GM23338 (cell line): ENCODE data around the gene BTBD9. TPM values are rescaled to one million over a fixed set of nuclear protein-coding genes. Genes with fewer than 3 reads are reported as not detected.

ENCODE experiments used
- ATAC-seq: fragments of 200-7000 bp; cut with Tn5 transposase; 3 replicates; pipeline ENCODE4 v1.9.1; 2020
- DNase-seq: peaks from one replicate; pipeline ENCODE4 v3.0.0-alpha.2; 2015; ENCODE audit warnings: low spot score
- H2AFZ ChIP-seq: fragments of 200-600 bp; sonication (generic); 2 replicates; pipeline ENCODE4 v1.8.0; 2016; ENCODE audit warnings: antibody characterized with exemption, mild to moderate bottlenecking, moderate library complexity
- H3F3A ChIP-seq: fragments of 200-600 bp; sonication (generic); replicated peaks from 2 replicates; pipeline ENCODE4 v1.8.0; 2017; ENCODE audit warnings: antibody characterized with exemption, mixed run types, low read depth
- H3K27ac ChIP-seq: fragments of 200-600 bp; sonication (generic); 2 replicates; pipeline ENCODE4 v1.6.1; 2016; ENCODE audit warnings: low read depth
- H3K27me3 ChIP-seq: fragments of 200-600 bp; sonication (generic); 2 replicates; pipeline ENCODE4 v1.8.0; 2016; ENCODE audit warnings: mild to moderate bottlenecking, mixed run types, moderate library complexity; ENCODE audit not compliant: insufficient read depth
- H3K36me3 ChIP-seq: fragments of 200-600 bp; sonication (generic); 2 replicates; pipeline ENCODE4 v1.8.0; 2016; ENCODE audit warnings: mild to moderate bottlenecking; ENCODE audit not compliant: insufficient read depth
- H3K4me1 ChIP-seq: fragments of 200-600 bp; sonication (generic); 2 replicates; pipeline ENCODE4 v1.8.0; 2016; ENCODE audit warnings: mild to moderate bottlenecking, moderate library complexity; ENCODE audit not compliant: insufficient read depth
- H3K4me2 ChIP-seq: fragments of 200-600 bp; sonication (generic); 2 replicates; pipeline ENCODE4 v1.7.1; 2017; ENCODE audit warnings: mixed run types
- H3K4me3 ChIP-seq: fragments of 200-600 bp; sonication (generic); 2 replicates; pipeline ENCODE4 v1.6.1; 2016; ENCODE audit warnings: mixed run types
- H3K79me2 ChIP-seq: fragments of 200-600 bp; sonication (generic); replicated peaks from 2 replicates; pipeline ENCODE4 v1.8.0; 2017; ENCODE audit warnings: mild to moderate bottlenecking; ENCODE audit not compliant: insufficient read depth
- H3K9me2 ChIP-seq: fragments of 200-600 bp; sonication (generic); 2 replicates; pipeline ENCODE4 v1.8.0; 2017; ENCODE audit not compliant: insufficient read depth
- H4K20me1 ChIP-seq: fragments of 200-600 bp; sonication (generic); replicated peaks from 2 replicates; pipeline ENCODE4 v1.8.0; 2017; ENCODE audit warnings: mild to moderate bottlenecking; ENCODE audit not compliant: insufficient read depth
- H3K27ac Mint-ChIP-seq: 2 replicates; pipeline ENCODE4 v1.8.0; 2020; ENCODE audit warnings: inconsistent platforms, mild to moderate bottlenecking, moderate library complexity, mixed read lengths
- H3K27me3 Mint-ChIP-seq: 3 replicates; pipeline ENCODE4 v1.8.0; 2022; ENCODE audit warnings: low read depth, mild to moderate bottlenecking, moderate library complexity, mixed read lengths, inconsistent platforms; ENCODE audit not compliant: insufficient read depth, poor library complexity
- H3K36me3 Mint-ChIP-seq: 3 replicates; pipeline ENCODE4 v1.8.0; 2021; ENCODE audit warnings: low read depth, mild to moderate bottlenecking, inconsistent platforms, moderate library complexity, mixed read lengths
- H3K4me1 Mint-ChIP-seq: 3 replicates; pipeline ENCODE4 v1.8.0; 2020; ENCODE audit warnings: mild to moderate bottlenecking, inconsistent platforms, mixed read lengths
- H3K4me3 Mint-ChIP-seq: 3 replicates; pipeline ENCODE4 v1.8.0; 2021; ENCODE audit warnings: moderate library complexity, mild to moderate bottlenecking, inconsistent platforms, mixed read lengths
- H3K9me3 Mint-ChIP-seq: 3 replicates; pipeline ENCODE4 v1.8.0; 2020; ENCODE audit warnings: moderate library complexity, mild to moderate bottlenecking, inconsistent platforms, mixed read lengths
- CREB1 ChIP-seq: fragments of 250-450 bp; sonication (Bioruptor Pico); IDR thresholded peaks from 2 replicates; pipeline ENCODE4 v1.5.0; 2020; ENCODE audit warnings: low read depth, mild to moderate bottlenecking, moderate library complexity
- EZH2 ChIP-seq: fragments of 200-600 bp; sonication (generic); IDR thresholded peaks from one replicate; pipeline ENCODE4 v1.8.0; 2017; ENCODE audit warnings: antibody characterized with exemption, mild to moderate bottlenecking, low read depth; ENCODE audit not compliant: unreplicated experiment
- EZH2phosphoT487 ChIP-seq: fragments of 200-600 bp; sonication (generic); IDR thresholded peaks from one replicate; pipeline ENCODE4 v1.8.1; 2018; ENCODE audit warnings: antibody characterized with exemption; ENCODE audit not compliant: unreplicated experiment
- JUNB ChIP-seq: IDR thresholded peaks from one replicate; pipeline ENCODE4 v1.6.1; 2016; ENCODE audit warnings: antibody characterized with exemption; ENCODE audit not compliant: unreplicated experiment
- NANOG ChIP-seq: IDR thresholded peaks from 2 replicates; pipeline ENCODE4 v1.6.1; 2016; ENCODE audit warnings: antibody characterized with exemption, borderline replicate concordance
- POLR2AphosphoS5 ChIP-seq: IDR thresholded peaks from 2 replicates; pipeline ENCODE4 v1.6.1; 2016; ENCODE audit warnings: antibody characterized with exemption, low read depth
- STAT1 ChIP-seq: IDR thresholded peaks from one replicate; pipeline ENCODE4 v1.6.1; 2016; ENCODE audit warnings: antibody characterized with exemption; ENCODE audit not compliant: unreplicated experiment
- ZNF114 ChIP-seq: fragments of 250-450 bp; sonication (Bioruptor Pico); IDR thresholded peaks from 2 replicates; pipeline ENCODE4 v1.5.0; 2020; ENCODE audit warnings: mild to moderate bottlenecking, moderate library complexity
- ZNF331 ChIP-seq: fragments of 250-450 bp; sonication (Bioruptor Pico); IDR thresholded peaks from 2 replicates; pipeline ENCODE4 v1.5.0; 2020; ENCODE audit warnings: low read depth, mild to moderate bottlenecking, moderate library complexity
- ZNF462 ChIP-seq: fragments of 250-450 bp; sonication (Bioruptor Pico); IDR thresholded peaks from 2 replicates; pipeline ENCODE4 v1.5.0; 2020; ENCODE audit warnings: mild to moderate bottlenecking, moderate library complexity
- polyA plus RNA-seq: library from polyadenylated mRNA; unstranded; fragments of >200 nt; fragmentation: Nextera tagmentation; extraction: Ambion mirVana; gene quantifications from 2 replicates; pipeline ENCODE4 v1.2.1, GENCODE V29; 2016
- total RNA-seq: library from RNA; depleted of rRNA; stranded (reverse); fragments of >200 nt; shearing (Covaris generic); gene quantifications from 2 replicates; pipeline ENCODE4 v1.2.3, GENCODE V29; 2014
- TF ChIP-seq, protein P1 (sequence below): IDR thresholded peaks from one replicate; pipeline ENCODE4 v1.6.1; 2018; ENCODE audit warnings: antibody characterized with exemption; ENCODE audit not compliant: unreplicated experiment
- TF ChIP-seq, protein P2 (sequence below), 2 experiments: fragments of 200-600 bp in 1 of 2; sonication (generic) in 1 of 2; conservative IDR thresholded peaks; 2 replicates each; pipeline versions ENCODE4 v1.5.1 to v1.6.1; 2016 to 2017; ENCODE audit warnings: antibody characterized with exemption in 2 of 2, low read depth in 2 of 2, mild to moderate bottlenecking in 2 of 2, moderate library complexity in 1 of 2
- TF ChIP-seq, protein P3 (sequence below): IDR thresholded peaks from 2 replicates; pipeline ENCODE4 v1.6.1; 2016; ENCODE audit warnings: antibody characterized with exemption

Gene BTBD9
- total and polyA plus RNA-seq, 2 experiments from 2014 or later, result 4.2 to 5.3 TPM

DNA sequence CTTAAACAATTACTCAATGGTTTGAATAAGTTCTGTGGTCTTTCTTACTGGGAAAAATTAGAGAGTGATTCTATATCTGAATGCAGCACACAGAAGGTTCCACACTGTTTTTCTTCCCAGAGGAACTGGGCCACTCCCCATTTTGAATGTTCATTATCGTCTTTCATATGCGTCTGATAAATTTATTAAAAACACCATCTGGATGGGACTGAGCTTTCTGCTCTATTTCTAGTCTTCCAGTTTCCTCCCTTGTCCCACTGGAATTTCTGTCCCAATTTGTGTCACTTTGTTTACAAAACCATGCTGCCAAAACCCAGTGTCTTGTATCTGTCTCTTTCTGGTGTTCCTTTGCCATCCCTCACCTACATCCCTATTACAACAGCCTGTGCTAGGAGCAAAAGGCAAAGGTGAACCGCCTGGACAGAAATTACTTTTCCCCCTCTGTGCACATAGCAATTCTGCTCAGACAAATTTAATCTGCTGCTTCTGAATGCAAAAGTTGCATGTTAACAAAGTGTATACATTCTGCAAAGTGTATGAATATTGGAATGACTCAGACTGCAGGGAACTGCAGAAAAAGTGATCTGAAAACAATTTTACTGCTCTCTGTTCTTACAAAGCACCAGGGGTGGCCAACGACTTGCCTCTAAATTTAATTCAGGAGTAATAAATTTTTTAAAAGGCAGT is 333.6 kb downstream of the BTBD9 start:
- no peak overlapping the region for H3K4me3 ChIP-seq
- no peak for ATAC-seq
- no peak overlapping the region for H3K27ac Mint-ChIP-seq
- H3K4me3 Mint-ChIP-seq, result no peak overlapping the region
- 0 out of 2 replicates have a peak, but pooled peaks cover 2% of the 10 kb centered on the region for H3K9me2 ChIP-seq
- H3K4me1 Mint-ChIP-seq, result peaks cover 26% of the 10 kb centered on the region
- peaks cover 12% of the 10 kb centered on the region for H3K4me1 ChIP-seq
- no peaks in the 10 kb centered on the region for H3K79me2 ChIP-seq
- H2AFZ ChIP-seq, result no peak overlapping the region
- no peak for TF ChIP-seq CREB1 (CRISPR knock-in tag)
- TF ChIP-seq EZH2, result no peak
- TF ChIP-seq ZNF331 (CRISPR knock-in tag), result no peak
- TF ChIP-seq ZNF114 (CRISPR knock-in tag), result no peak
- no peak for TF ChIP-seq NANOG
- no peak for TF ChIP-seq EZH2phosphoT487
- no peak for TF ChIP-seq POLR2AphosphoS5
- TF ChIP-seq, protein P1, sequence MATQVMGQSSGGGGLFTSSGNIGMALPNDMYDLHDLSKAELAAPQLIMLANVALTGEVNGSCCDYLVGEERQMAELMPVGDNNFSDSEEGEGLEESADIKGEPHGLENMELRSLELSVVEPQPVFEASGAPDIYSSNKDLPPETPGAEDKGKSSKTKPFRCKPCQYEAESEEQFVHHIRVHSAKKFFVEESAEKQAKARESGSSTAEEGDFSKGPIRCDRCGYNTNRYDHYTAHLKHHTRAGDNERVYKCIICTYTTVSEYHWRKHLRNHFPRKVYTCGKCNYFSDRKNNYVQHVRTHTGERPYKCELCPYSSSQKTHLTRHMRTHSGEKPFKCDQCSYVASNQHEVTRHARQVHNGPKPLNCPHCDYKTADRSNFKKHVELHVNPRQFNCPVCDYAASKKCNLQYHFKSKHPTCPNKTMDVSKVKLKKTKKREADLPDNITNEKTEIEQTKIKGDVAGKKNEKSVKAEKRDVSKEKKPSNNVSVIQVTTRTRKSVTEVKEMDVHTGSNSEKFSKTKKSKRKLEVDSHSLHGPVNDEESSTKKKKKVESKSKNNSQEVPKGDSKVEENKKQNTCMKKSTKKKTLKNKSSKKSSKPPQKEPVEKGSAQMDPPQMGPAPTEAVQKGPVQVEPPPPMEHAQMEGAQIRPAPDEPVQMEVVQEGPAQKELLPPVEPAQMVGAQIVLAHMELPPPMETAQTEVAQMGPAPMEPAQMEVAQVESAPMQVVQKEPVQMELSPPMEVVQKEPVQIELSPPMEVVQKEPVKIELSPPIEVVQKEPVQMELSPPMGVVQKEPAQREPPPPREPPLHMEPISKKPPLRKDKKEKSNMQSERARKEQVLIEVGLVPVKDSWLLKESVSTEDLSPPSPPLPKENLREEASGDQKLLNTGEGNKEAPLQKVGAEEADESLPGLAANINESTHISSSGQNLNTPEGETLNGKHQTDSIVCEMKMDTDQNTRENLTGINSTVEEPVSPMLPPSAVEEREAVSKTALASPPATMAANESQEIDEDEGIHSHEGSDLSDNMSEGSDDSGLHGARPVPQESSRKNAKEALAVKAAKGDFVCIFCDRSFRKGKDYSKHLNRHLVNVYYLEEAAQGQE, result no peak
- TF ChIP-seq, protein P2, sequence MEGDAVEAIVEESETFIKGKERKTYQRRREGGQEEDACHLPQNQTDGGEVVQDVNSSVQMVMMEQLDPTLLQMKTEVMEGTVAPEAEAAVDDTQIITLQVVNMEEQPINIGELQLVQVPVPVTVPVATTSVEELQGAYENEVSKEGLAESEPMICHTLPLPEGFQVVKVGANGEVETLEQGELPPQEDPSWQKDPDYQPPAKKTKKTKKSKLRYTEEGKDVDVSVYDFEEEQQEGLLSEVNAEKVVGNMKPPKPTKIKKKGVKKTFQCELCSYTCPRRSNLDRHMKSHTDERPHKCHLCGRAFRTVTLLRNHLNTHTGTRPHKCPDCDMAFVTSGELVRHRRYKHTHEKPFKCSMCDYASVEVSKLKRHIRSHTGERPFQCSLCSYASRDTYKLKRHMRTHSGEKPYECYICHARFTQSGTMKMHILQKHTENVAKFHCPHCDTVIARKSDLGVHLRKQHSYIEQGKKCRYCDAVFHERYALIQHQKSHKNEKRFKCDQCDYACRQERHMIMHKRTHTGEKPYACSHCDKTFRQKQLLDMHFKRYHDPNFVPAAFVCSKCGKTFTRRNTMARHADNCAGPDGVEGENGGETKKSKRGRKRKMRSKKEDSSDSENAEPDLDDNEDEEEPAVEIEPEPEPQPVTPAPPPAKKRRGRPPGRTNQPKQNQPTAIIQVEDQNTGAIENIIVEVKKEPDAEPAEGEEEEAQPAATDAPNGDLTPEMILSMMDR (conservative IDR thresholded peaks at IDR 0.05; ENCODE audit: low read depth in 2 of 2), result no peak
- no peak for TF ChIP-seq ZNF462
- no peak for TF ChIP-seq STAT1
- TF ChIP-seq, protein P3, sequence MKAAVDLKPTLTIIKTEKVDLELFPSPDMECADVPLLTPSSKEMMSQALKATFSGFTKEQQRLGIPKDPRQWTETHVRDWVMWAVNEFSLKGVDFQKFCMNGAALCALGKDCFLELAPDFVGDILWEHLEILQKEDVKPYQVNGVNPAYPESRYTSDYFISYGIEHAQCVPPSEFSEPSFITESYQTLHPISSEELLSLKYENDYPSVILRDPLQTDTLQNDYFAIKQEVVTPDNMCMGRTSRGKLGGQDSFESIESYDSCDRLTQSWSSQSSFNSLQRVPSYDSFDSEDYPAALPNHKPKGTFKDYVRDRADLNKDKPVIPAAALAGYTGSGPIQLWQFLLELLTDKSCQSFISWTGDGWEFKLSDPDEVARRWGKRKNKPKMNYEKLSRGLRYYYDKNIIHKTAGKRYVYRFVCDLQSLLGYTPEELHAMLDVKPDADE, result no peak
- no peak for TF ChIP-seq JUNB
- H3K36me3 ChIP-seq, result no peaks in the 10 kb centered on the region
- no peaks in the 10 kb centered on the region for H3K27me3 ChIP-seq
- no peaks in the 10 kb centered on the region for H3K36me3 Mint-ChIP-seq
- no peaks in the 10 kb centered on the region for H3K27me3 Mint-ChIP-seq
- no peak overlapping the region for H3K27ac ChIP-seq
- no peaks in the 10 kb centered on the region for H3F3A ChIP-seq
- no peaks in the 10 kb centered on the region for H4K20me1 ChIP-seq
- no peak for DNase-seq
- H3K4me2 ChIP-seq, result no peak overlapping the region
- H3K9me3 Mint-ChIP-seq, result no peaks in the 10 kb centered on the region
